HepG2 (cell line): ENCODE measurements around the gene ARHGEF39. TPM values are rescaled to one million over a fixed set of nuclear protein-coding genes. Genes with fewer than 3 reads are reported as not detected.
A peak's percentile ranks its signal among the peaks of the same experiment; 100 is the strongest.

Experiments used
- CSRNP1 ChIP-seq: sonication (generic); formaldehyde crosslinking; IDR thresholded peaks from 2 replicates; pipeline ENCODE4 v1.8.1; 2023; ENCODE audit warnings: mild to moderate bottlenecking, missing genetic modification reagents
- DMTF1 ChIP-seq: sonication (generic); formaldehyde crosslinking; IDR thresholded peaks from 2 replicates; pipeline ENCODE4 v1.4.0; 2020; ENCODE audit warnings: mild to moderate bottlenecking, missing genetic modification reagents
- GZF1 ChIP-seq: sonication (generic); formaldehyde crosslinking; IDR thresholded peaks from 2 replicates; pipeline ENCODE4 v1.5.1; 2020; ENCODE audit warnings: mild to moderate bottlenecking, missing genetic modification reagents
- KDM3A ChIP-seq: IDR thresholded peaks from 2 replicates; pipeline ENCODE4 v1.6.1; 2018; ENCODE audit warnings: low read depth, missing compliant biosample characterization
- MTA1 ChIP-seq: sonication (generic); formaldehyde crosslinking; IDR thresholded peaks from 2 replicates; pipeline ENCODE4 v1.4.0; 2020; ENCODE audit warnings: missing genetic modification reagents, mild to moderate bottlenecking, borderline replicate concordance
- PRDM10 ChIP-seq: sonication (generic); formaldehyde crosslinking; IDR thresholded peaks from 2 replicates; pipeline ENCODE4 v1.4.0; 2020; ENCODE audit warnings: low read depth, missing genetic modification reagents
- RBM39 ChIP-seq: fragments of 200-400 bp; formaldehyde crosslinking; IDR thresholded peaks from one replicate; pipeline ENCODE4 v1.6.1; 2018; ENCODE audit warnings: antibody characterized with exemption, mild to moderate bottlenecking, low read depth, low read length; ENCODE audit not compliant: poor library complexity, severe bottlenecking
- THAP11 ChIP-seq: IDR thresholded peaks from 2 replicates; pipeline ENCODE4 v1.6.1; 2016; ENCODE audit warnings: missing biosample characterization, missing genetic modification reagents
- ZNF24 ChIP-seq: fragments of 450-650 bp; IDR thresholded peaks from 2 replicates; pipeline ENCODE4 v1.6.1; 2017; ENCODE audit warnings: antibody characterized with exemption, mild to moderate bottlenecking
- ZNF549 ChIP-seq: sonication (generic); formaldehyde crosslinking; IDR thresholded peaks from 2 replicates; pipeline ENCODE4 v1.5.0; 2020; ENCODE audit warnings: missing genetic modification reagents
- ZNF687 ChIP-seq: sonication (generic); formaldehyde crosslinking; IDR thresholded peaks from 2 replicates; pipeline ENCODE4 v1.5.1; 2020; ENCODE audit warnings: mild to moderate bottlenecking, missing genetic modification reagents, moderate library complexity
- ZNF83 ChIP-seq: sonication (generic); formaldehyde crosslinking; IDR thresholded peaks from 2 replicates; pipeline ENCODE4 v1.4.0; 2020; ENCODE audit warnings: missing genetic modification reagents, mild to moderate bottlenecking, borderline replicate concordance
- polyA plus RNA-seq, 8 experiments: library from polyadenylated mRNA; depleted of rRNA in 3 of 8; stranded (reverse) in 7 of 8; unstranded in 1 of 8; fragments of >200 nt; fragmentation: Illumina TruSeq in 4 of 8; extraction: Trizol in 4 of 8; gene quantifications; 2 replicates each; pipeline versions ENCODE4 v1.2.1 to v1.2.3, GENCODE V29; 2011 to 2016; ENCODE audit warnings: low read depth in 4 of 8, missing spikeins in 1 of 8, mixed read lengths in 1 of 8; ENCODE audit not compliant: insufficient read depth in 1 of 8
- total RNA-seq, 5 experiments: library from RNA; depleted of rRNA; stranded (reverse); fragments of >200 nt; fragmentation: Illumina TruSeq; extraction: Trizol; gene quantifications; 2 replicates each; pipeline ENCODE4 v1.2.3, GENCODE V29; 2016; ENCODE audit warnings: low read depth in 1 of 5

Gene ARHGEF39
- total and polyA plus RNA-seq, 2 of the 13 experiments (the other 11 are each of a cell fraction or from before 2014, with no cell fraction given), result 11.2 to 12.3 TPM

GRCh38 chr9:35690614-35691333 is 25.8 kb upstream of the ARHGEF39 start (continued):
- TF ChIP-seq DMTF1 (CRISPR knock-in tag), result no peak
- TF ChIP-seq ZNF83 (CRISPR knock-in tag), result no peak
- no peak for TF ChIP-seq ZNF549
- TF ChIP-seq ZNF24, result no peak
- 0 out of 2 replicates have a peak, but pooled peaks have one; percentile 14 for TF ChIP-seq PRDM10 (CRISPR knock-in tag)
- TF ChIP-seq KDM3A (CRISPR knock-in tag), result no peak
- no peak for TF ChIP-seq THAP11 (CRISPR knock-in tag)
- TF ChIP-seq GZF1 (CRISPR knock-in tag), result no peak
- TF ChIP-seq RBM39, result no peak
- TF ChIP-seq MTA1 (CRISPR knock-in tag), result no peak
- peak; percentile 78 for TF ChIP-seq ZNF687 (CRISPR knock-in tag)
- no peak for TF ChIP-seq CSRNP1 (CRISPR knock-in tag)
- TF ChIP-seq, all 625 proteins: peak for 40
